ENCODE measurements around the gene KAZN. TPM values are rescaled to one million over a fixed set of nuclear protein-coding genes. Genes with fewer than 3 reads are reported as not detected.

KAZN gene
- polyA plus RNA-seq, 1 of the 3 experiments (the other 2 are of a cell fraction): 6.8 TPM

DNA sequence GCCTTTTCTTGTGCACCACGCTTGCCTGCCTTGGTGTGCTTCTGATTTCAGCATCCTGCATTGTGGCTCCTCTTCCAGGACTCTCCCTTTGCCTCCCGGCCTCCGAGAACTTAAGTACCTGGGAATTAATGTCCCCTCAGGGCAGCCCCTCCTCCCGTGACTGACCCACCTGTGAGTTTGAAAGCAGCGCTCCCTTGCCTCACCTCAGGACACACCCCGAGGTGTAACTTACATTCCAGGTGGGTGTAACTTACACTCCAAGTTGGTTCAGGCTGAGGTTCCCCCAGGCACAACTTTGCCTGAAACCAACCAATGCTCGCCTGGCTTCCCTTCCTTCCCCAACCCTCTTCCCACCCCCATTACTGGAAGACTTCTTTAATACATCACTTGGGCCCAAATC lies 161.4 kb downstream of the KAZN start:
- H3K79me2 ChIP-seq (ENCODE audit: insufficient read depth): no peaks in the 10 kb centered on the region
- no peak overlapping the region for H3K4me3 ChIP-seq (ENCODE audit: low read depth in 2 of 2, low read length in 1 of 2)
- ChIA-PET POLR2A (no interaction called here), CTCF (no interaction called here)
- H3K4me2 ChIP-seq: no peak overlapping the region
- no peaks in the 10 kb centered on the region for H3K27me3 ChIP-seq (ENCODE audit: insufficient read depth)
- no peaks in the 10 kb centered on the region for H3K9me3 ChIP-seq
- H2AFZ ChIP-seq (ENCODE audit: low read depth): no peak overlapping the region
- TF ChIP-seq FOXJ3 (CRISPR knock-in tag; IDR thresholded peaks at IDR 0.05) (no peak), ELF1 (IDR thresholded peaks at IDR 0.05) (no peak), TAF1 (IDR thresholded peaks at IDR 0.05; ENCODE audit: borderline replicate concordance, low read depth, low read length) (no peak), RCOR1 (IDR thresholded peaks at IDR 0.05; ENCODE audit: low read length) (no peak), MEF2A (IDR thresholded peaks at IDR 0.05; ENCODE audit: borderline replicate concordance, low read depth) (no peak)
- no peaks in the 10 kb centered on the region for H3K36me3 ChIP-seq (replicated peaks in 1 of 2; ENCODE audit: control insufficient read depth in 1 of 2, insufficient read depth in 2 of 2, low read length in 1 of 2)
- no peak overlapping the region for H3K27ac ChIP-seq (ENCODE audit: low read depth in 2 of 2, low read length in 1 of 2)
- H3K9ac ChIP-seq: no peak overlapping the region
- 40% methylated on average over 7 of the region's 7 CpGs for WGBS (ENCODE audit: low lambda C conversion rate)
- no peaks in the 10 kb centered on the region for H3F3A ChIP-seq (replicated peaks; ENCODE audit: insufficient read depth)
- no peaks in the 10 kb centered on the region for H3K9me2 ChIP-seq
- no peak for DNase-seq
- H3K4me1 ChIP-seq (ENCODE audit: control insufficient read depth in 1 of 2, insufficient read depth in 2 of 2, low read depth in 1 of 2, low read length in 1 of 2): no peaks in the 10 kb centered on the region; a peak in 1 of 4 replicates
- H4K20me1 ChIP-seq (ENCODE audit: insufficient read depth): no peaks in the 10 kb centered on the region

DNA sequence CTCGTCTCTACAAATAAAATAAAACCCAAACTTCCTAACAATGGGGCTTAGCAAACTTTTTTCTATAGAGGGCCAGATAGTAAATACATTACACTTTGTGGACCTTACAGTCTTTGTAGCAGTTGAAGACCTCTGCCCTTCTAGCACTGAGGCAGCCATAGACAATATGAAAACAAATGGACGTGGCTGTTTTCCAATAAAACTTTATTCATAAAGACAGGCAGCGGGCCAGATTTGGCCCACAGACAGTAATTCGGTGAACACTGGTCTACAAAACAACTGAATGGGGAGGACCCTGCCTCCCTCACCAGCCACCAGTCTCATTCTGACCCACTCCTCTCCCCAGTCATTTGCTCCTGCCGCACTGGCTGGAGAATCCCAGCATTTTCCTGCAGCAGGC lies 162.3 kb downstream of the KAZN start:
- Histone ChIP-seq H3K9ac (no peak overlapping the region), H4K20me1 (ENCODE audit: insufficient read depth) (no peaks in the 10 kb centered on the region), H3K36me3 (replicated peaks in 1 of 2; ENCODE audit: control insufficient read depth in 1 of 2, insufficient read depth in 2 of 2, low read length in 1 of 2) (no peaks in the 10 kb centered on the region), H3K4me1 (ENCODE audit: control insufficient read depth in 1 of 2, insufficient read depth in 2 of 2, low read depth in 1 of 2, low read length in 1 of 2) (no peaks in the 10 kb centered on the region; a peak in 1 of 4 replicates), H3K79me2 (ENCODE audit: insufficient read depth) (no peaks in the 10 kb centered on the region), H3F3A (replicated peaks; ENCODE audit: insufficient read depth) (no peaks in the 10 kb centered on the region), H3K27me3 (ENCODE audit: insufficient read depth) (no peaks in the 10 kb centered on the region), H3K4me2 (no peak overlapping the region), H3K4me3 (ENCODE audit: low read depth in 2 of 2, low read length in 1 of 2) (no peak overlapping the region), H3K27ac (ENCODE audit: low read depth in 2 of 2, low read length in 1 of 2) (no peak overlapping the region), H2AFZ (ENCODE audit: low read depth) (no peak overlapping the region), H3K9me2 (no peaks in the 10 kb centered on the region), H3K9me3 (no peaks in the 10 kb centered on the region)
- ChIA-PET POLR2A (no interaction called here), CTCF (no interaction called here)
- no peak for TF ChIP-seq GABPA (IDR thresholded peaks at IDR 0.05; ENCODE audit: low read depth)
- TF ChIP-seq NFIC (IDR thresholded peaks at IDR 0.05; ENCODE audit: borderline replicate concordance): no peak
- no peak for TF ChIP-seq RAD21 (IDR thresholded peaks at IDR 0.05; ENCODE audit: low read length)
- DNase-seq: no peak
- 39% methylated on average over 5 of the region's 5 CpGs for WGBS (ENCODE audit: low lambda C conversion rate)

DNA sequence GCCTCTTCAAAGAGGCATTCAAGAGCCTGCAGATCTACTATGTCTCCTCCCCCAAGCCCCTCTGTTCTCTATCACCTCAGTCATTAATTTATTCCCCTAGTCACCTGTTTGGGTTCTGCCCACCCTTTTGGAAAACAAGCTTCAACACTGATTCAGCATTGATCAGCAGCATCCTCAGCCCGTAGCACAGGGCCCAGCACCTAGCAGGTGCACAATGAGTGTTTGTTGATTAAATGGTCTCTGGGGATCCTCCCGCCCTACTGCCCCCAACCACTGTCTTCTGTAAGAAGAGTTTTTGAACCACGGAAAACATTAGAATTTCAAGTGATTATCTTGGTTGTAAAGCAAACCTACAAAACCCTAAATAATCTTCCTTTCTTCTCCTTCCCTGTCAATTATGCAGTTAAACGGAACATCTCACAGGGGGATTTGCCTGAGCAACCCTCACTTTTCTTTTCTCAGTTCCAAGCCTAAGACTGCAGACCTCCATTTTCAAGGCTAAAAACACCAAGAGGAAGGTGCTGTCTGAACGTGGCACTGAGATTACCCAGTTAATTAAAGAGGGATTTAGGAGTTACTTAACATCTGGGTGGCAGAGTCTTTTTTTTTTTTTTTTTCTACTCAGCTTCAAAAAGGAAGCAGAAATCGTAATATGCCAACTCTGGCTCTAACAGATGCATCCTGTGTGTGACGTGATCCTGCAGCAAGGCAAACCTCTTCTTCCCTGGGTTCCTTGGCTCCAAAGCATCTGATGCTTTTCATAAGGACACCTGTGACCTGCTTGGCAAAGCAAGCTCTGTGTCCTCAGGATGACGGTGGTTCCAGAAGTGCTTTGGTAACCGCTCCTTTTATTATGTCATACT lies 163.0 kb downstream of the KAZN start:
- H3K36me3 ChIP-seq (replicated peaks in 1 of 2; ENCODE audit: control insufficient read depth in 1 of 2, insufficient read depth in 2 of 2, low read length in 1 of 2): no peaks in the 10 kb centered on the region
- no peak overlapping the region for H3K27ac ChIP-seq (ENCODE audit: low read depth in 2 of 2, low read length in 1 of 2)
- no peak overlapping the region for H3K4me3 ChIP-seq (ENCODE audit: low read depth in 2 of 2, low read length in 1 of 2)
- no peak overlapping the region for H2AFZ ChIP-seq (ENCODE audit: low read depth)
- no peaks in the 10 kb centered on the region for H3K27me3 ChIP-seq (ENCODE audit: insufficient read depth)
- TF ChIP-seq GATA2 (CRISPR knock-in tag; IDR thresholded peaks at IDR 0.05): no peak
- TF ChIP-seq, protein P1, sequence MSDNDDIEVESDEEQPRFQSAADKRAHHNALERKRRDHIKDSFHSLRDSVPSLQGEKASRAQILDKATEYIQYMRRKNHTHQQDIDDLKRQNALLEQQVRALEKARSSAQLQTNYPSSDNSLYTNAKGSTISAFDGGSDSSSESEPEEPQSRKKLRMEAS (IDR thresholded peaks at IDR 0.05; ENCODE audit: low read depth): no peak
- TF ChIP-seq YY1 (IDR thresholded peaks at IDR 0.05; ENCODE audit: low read depth): no peak
- ChIA-PET POLR2A (no interaction called here), CTCF (interaction anchor here (1.3 kb wide), 1 partner anchor 17 kb away, joined by 3 read pairs; no protein-coding TSS in a partner anchor)
- no peaks in the 10 kb centered on the region for H4K20me1 ChIP-seq (ENCODE audit: insufficient read depth)
- no peaks in the 10 kb centered on the region for H3K9me3 ChIP-seq
- WGBS (ENCODE audit: low lambda C conversion rate): 38% methylated on average over 9 of the region's 9 CpGs
- H3K4me1 ChIP-seq (ENCODE audit: control insufficient read depth in 1 of 2, insufficient read depth in 2 of 2, low read depth in 1 of 2, low read length in 1 of 2): no peaks in the 10 kb centered on the region; a peak in 1 of 4 replicates
- no peaks in the 10 kb centered on the region for H3K79me2 ChIP-seq (ENCODE audit: insufficient read depth)
- no peaks in the 10 kb centered on the region for H3F3A ChIP-seq (replicated peaks; ENCODE audit: insufficient read depth)
- no peaks in the 10 kb centered on the region for H3K9me2 ChIP-seq
- H3K9ac ChIP-seq: no peak overlapping the region
- H3K4me2 ChIP-seq: no peak overlapping the region
- no peak for DNase-seq
